Measurements from ENCODE around the gene DYNLT1.
"Not testable (repeated sequence)": the region's sequence is repeated elsewhere in the genome, so short reads cannot be mapped to it uniquely, and the experiment has no call there.

Gene DYNLT1

DNA sequence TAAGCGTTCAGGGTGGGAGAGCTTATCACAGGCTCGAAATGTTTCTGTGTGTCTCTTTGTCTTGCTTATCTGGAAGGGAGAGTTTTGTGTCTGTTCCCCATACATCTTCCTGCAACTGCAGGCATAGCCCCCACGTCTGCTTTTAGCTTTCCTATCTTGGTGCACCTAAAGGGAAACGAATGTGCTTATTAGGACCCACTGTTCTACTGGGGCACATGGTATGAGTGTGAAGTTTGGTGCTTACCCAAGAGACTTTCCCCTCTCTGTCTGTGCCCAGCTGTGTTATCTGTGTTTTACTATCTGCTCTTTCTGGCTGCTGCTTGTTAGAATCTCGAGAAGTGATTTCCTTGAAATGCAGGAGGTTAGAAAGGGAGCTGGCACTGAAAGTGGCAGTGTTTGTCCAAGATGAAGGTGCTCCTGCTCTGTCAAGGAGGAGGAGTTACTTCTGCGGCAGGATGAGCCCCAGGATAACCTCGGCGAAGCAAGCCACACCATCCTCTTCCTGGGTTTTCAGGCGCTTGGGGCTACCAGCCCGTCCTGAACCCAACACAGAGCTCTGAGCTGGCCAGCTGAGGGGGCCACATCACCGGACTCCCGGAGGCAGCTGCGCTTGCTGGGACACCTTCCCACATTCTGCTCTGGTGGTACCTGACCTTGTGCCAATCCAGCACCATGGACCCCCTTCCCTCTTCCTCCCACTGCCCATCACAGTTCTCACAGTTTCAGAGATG, 23.4 kb downstream of the DYNLT1 start:
- no peak for DNase-seq

DNA sequence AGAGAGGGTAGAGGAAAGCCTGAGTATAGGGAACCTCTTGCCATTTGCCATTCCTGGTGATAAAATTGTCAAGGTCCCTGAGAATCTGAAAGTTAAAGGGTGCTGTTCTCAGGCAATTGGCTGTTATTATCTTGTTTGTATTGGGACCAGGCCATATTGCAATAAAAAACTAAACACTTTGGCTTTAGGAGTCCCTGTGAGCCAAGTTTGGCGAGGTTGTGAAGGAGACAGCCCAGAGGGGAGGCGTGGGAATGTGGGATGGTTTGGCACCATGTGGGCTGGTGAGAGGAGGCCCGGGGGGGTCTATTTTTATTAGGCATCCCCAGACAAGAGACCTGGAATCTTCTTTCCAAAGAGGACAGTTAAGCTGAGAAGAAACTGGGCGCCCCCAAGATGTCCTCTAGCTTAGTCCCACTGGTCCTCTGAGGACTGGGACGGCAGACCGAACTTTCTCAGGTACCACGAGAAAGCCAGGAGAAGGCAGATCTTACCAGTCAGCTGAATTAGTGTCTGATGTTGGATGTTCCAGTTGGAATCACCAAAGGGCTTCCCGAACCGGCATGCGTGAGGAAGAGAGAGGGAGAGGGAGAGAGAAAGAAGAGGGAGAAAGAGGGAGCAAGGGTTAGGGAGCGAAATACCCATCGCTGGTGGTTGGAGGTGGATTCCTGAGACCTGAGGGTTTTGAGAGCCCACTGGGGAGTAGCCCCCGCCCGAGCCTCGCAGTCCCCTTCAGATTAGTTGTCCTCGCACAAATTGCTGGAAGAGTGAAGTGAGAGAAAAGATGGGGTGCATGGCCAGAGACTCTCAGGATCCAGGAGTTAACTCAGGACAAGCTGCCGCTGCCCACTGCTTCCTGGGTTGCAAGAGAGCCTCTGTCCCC, 24.4 kb downstream of the DYNLT1 start:
- no peak for DNase-seq

DNA sequence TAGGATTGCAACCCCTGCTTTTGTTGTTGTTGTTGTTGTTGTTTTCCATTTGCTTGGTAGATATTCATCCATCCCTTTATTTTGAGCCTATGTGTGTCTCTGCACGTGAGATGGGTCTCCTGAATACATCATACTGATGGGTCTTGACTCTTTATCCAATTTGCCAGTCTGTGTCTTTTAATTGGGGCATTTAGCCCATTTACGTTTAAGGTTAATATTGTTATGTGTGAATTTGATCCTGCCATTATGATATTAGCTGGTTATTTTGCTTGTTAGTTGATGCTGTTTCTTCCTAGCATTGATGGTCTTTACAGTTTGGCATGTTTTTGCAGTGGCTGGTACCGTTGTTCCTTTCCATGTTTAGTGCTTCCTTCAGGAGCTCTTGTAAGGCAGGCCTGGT, 26.3 kb downstream of the DYNLT1 start:
- DNase-seq: not testable (repeated sequence)

DNA sequence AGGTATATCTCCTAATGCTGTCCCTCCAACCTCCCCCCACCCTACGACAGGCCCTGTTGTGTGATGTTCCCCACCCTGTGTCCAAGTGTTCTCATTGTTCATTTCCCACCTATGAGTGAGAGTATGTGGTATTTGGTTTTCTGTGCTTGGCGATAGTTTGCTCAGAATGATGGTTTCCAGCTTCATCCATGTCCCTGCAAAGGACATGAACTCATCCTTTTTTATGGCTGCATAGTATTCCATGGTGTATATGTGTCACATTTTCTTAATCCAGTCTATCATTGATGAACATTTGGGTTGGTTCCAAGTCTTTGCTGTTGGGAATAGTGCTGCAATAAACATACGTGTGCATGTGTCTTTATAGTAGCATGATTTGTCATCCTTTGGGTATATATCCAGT, 29.9 kb downstream of the DYNLT1 start:
- DNase-seq: not testable (repeated sequence)

DNA sequence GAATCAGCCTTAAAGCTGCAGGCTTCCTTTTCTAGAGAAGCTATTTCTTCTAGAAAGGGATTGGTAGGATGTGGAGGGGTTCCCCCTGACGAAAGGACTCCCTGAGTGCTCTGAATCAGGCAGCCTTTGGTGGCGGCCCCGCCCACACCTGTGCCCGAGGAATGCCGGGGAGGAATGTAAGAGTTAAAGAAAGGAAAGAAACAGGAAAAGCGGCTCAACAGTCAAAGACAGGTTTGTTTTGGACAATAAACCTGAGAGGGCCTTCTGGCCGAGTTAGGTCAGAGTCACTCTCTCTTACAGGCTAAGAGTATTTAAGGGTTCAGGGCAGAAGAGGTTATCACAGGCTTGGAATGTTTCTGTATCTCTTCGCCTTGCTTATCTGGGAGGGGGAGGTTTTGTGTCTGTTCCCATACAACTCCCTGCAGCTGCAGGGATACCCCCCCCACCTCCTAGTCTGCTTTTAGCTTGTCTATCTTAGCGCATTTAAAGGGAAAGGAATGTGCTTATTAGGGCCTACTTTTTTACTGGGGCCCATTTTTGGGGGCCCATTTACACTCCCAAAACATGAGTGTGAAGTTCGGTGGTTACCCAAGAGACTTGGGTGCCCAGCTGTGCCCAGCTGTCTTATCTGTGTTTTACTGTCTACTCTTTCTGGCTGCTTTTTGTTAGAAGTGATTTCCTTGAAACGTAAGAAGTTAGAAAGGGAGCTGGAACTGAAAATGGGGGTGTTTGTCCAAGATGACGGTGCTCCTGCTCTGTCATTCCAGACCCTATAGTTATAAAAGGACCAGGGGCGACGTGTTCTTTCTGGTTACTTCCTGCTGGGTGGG, 32.8 kb downstream of the DYNLT1 start:
- no peak for DNase-seq

GRCh38 chr6:158611039-158611438, 33.5 kb downstream of the DYNLT1 start:
- DNase-seq: no peak

GRCh38 chr6:158610319-158610968, 34.1 kb downstream of the DYNLT1 start:
- DNase-seq: no peak

DNA sequence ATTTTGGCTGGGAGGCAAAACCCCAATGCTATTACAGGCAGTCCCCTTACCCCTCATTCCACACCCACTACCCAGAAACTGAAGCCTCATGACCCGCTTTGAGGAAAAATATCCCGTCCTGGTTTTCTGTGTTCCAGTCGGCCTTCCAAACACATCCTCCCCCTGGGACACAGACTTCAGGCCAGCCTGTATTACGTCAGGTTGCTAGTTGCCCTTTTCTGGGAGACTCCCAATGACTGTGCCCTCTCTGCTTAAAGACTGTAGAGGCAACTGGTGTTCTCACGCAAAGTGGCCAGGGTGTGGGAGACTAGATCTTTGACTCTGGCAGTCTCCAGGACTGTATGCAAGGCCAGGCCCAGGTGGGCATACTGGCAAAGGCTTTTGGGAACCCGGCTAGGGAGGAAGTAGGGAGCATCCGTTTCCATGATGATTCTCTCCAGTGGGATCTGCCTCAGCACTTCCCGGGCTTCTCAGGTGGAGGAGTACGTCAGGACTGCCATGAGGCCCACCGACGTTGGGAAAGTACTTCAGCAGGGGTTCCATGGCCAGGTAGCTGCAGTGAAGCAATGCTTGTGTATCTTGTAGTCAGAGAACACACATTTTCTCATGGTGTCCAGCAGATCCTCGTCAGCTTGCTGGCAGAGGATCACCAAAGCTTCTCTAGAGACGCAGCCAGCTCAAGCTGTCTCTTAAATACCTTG, 34.9 kb downstream of the DYNLT1 start:
- no peak for DNase-seq

- no peak for DNase-seq
These were observed 36.3 kb downstream of the DYNLT1 start for GRCh38 chr6:158608221-158608620.

DNA sequence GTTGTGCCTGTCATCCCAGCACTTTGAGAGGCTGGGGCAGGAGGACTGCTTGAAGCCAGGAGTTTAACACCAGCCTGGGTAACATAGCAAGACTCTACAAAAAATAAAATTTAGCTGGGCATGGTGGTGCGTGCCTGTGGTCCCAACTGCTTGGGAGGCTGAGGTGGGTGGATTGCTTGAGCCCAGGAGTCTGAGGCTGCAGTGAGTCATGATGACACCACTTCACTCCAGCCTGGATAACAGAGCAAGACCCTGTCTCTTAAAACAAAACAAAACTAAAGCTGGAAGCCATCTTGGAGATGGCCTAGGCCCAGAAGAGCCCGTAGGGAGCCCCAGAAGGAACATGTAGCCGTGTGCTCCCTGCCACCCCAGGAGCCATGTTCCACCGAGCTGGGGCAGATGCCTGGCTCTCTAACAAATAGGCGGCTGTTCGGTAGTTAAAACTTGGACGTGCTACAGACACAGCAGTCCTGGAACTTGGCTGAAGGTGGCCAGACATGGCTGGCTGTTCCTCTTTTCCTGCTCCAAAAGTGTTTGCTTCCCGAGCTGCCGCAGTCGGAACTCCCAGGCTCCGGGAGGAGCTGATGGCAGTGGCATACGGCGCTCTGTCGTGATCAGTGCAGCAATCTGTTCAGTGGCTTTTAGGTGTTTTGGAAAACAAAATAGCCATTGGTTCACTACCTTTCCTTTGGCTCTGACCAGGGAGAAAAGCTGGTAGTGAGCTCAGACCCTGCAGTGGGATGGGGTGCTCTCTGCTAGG, 37.0 kb downstream of the DYNLT1 start:
- DNase-seq: no peak

- DNase-seq: no peak
These were observed 37.6 kb downstream of the DYNLT1 start for GRCh38 chr6:158606935-158607334.

GRCh38 chr6:158606011-158606410, 38.5 kb downstream of the DYNLT1 start:
- DNase-seq: not testable (repeated sequence)

- peak; percentile 26 for DNase-seq
These were observed 39.2 kb downstream of the DYNLT1 start for GRCh38 chr6:158605266-158605878.

DNA sequence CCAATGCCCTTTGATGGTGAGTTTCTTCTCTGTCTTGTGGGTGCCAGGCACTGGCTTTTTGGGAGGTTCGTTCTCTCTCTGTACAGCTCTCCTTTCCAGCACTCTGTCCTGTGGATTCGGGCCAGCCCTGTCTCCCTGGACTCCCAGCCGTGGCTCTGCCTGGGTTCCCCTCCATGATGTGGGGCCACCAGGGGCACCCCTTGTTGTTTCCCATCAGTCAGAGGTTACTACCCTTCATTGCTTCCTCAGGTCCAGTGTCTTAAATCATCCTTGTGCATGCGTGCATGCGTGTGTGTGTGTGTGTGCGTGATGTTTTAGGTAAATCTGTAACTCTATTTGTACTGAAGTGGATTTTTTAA, 40.5 kb downstream of the DYNLT1 start:
- DNase-seq: no peak

DNA sequence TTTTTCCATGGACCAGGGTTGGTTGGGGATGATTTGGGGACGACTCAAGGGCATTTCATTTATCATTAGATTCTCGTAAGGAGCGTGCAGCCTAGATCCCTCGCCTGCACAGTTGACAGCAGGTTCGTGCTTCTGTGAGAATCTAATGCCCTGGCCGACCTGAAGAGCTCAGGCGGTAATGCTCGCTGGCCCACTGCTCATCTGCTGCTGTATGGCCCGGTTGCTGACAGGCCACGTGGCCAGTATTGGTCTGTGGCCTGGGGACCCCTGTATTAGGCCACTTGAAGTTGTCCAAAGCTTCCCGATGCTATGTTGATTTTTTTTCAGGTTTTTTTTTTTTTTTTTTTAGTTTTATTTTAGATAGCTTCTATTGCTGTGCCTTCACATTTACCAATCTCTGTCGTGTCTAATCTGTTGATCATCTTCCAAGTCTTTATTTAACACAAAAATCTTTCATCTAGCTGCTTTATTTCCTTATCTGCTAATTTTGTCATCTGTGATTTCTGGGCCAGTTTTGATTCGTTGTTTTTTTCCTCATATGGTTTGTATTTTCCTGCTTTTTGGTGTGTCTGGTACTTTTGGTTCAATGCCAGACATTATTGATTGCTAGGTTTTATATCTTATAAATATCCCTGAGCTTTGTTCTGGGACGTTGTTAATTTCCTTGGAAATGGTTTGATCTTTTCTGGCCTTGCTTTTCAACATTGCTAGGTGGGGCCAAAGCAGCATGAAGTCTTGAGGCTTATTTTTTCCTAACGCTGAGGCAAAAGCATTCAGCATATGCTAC, 41.1 kb downstream of the DYNLT1 start:
- DNase-seq: no peak

DNA sequence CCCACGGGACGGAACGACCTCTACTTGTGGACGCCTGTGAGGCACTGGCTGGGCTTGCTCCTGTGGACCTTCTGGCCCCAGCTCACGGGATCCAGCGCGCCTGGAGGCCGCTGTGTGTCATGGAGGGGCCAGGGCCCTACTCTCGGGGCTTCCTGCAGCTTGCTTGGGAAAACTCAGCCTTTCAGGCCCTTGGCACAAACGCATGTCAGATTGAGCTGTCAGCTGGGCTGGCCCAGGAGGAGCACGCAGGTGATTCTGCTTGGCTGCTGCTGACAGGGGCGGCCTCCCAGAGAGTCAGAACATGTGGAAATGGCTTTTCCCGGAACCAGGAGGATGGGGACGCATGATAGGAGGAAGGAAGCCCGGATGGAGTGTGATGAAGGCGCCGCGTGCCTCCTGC, 44.9 kb downstream of the DYNLT1 start:
- no peak for DNase-seq

- DNase-seq: no peak
These were observed 47.0 kb downstream of the DYNLT1 start for GRCh38 chr6:158597565-158597964.

DNA sequence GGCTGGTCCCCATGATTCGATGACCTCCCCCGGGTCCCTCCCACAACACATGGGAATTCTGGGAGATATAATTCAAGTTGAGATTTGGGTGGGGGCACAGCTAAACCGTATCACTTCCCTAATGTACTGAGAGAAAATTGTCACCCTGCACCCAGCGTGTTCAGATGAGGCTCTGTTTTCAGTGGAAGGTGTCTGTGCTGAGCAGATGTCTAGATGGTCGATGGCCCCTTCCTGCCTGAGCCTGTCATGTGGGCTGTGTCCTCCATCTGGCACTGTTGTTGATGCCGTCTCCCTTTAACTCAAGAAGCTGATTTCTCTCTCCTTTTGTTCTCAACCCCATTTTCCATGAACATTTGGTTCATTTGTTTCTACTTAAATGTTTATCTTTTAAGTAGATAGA, 47.7 kb downstream of the DYNLT1 start:
- DNase-seq: no peak

GRCh38 chr6:158595223-158595622, 49.3 kb downstream of the DYNLT1 start:
- DNase-seq: no peak

- no peak for DNase-seq
These were observed 50.9 kb downstream of the DYNLT1 start for GRCh38 chr6:158593670-158594069.
